ACHN (cell line): ENCODE data around the gene ITCH.
"Not testable (repeated sequence)": the region's sequence is repeated elsewhere in the genome, so short reads cannot be mapped to it uniquely, and the experiment has no call there.

Experiments used
- DNase-seq: peaks from one replicate; pipeline ENCODE4 v3.0.0-alpha.2; 2015
- in situ Hi-C: cut with HindIII; loops from 2 replicates; pipeline ENCODE4 v1.10.0; 2017; ENCODE audit warnings: low sequenced_read_pairs, low pct_ligation_motif_present, low pct_unique_long_range_greater_than_20kb

The ITCH gene

DNA sequence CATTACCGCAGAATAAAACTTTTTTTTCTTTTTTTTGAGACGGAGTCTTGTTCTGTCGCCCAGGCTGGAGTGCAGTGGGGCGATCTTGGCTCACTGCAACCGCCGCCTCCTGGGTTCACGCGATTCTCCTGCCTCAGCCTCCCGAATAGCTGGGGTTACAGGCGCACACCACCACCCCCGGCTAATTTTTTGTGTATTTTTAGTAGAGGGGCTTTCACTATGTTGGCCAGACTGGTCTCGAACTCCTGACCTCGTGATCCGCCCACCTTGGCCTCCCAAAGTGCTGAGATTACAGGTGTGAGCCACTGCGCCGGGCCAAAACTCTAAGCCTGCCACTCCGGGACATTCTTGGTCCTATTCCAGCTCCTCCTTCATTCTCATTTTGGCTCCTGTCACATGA lies 151.0 kb downstream of the ITCH start:
- DNase-seq, in situ Hi-C loops: not testable (repeated sequence)

DNA sequence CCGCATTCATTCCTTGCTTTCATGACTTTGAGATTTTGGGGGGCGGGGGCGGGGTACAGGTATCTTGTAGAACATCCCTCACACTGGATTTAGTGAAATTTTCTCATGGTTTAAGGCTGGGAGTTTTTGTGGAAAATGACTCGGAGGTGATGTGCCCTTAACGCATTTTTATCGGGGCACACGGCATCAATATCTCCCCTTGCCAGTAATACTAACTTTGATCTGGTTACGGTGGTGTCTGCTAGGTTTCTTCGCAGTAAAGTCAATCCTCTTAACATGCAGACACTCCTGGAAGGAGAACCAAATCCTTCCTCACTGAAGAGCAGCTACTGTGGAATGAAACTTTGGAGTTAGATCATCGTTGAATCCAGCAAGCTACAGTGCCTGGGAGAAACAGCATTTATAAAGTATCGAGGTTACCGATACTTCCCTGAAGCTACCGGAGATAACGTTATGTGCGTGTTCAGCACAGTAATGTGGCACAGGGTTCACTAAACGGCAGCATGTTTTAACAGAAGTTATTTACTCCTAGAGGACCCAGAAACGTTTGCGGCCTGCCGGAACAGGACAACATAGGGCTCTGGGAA lies 151.9 kb downstream of the ITCH start:
- in situ Hi-C loops: no loop called here
- no peak for DNase-seq

DNA sequence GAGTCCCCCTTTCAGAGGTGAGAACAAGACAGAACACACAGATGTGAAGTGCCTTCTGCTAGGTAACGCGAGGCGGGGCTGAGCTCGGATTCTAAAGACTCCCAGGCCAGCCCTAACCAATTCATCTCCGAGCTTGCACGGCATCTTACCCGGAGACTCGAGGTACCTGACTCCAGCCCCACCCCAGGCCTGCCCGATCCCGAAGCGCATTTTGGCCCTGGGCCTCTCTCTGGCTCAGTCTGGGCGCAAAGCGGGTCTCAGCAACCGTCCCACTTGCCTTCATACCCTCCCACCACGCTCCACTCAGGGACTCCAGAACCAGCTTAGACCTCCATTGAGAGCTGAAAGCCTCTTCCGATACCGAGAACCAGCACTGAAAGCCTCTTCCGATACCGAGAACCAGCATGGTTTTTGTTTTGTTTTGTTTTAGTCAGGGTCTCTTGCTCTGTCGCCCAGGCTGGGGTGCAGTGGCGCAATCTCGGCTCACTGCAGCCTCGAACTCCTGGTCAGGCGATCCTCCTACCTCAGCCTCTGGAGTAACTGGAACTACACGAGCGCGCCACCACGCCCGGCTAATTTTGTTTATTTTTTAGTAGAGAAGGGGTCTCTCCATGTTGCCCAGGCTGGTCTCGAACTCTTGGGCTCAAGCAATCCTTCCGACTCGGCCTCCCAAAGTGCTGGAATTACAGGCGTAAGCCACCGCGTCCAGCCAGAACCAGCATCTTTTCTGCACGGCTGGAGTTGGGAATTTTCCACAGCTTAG lies 152.6 kb downstream of the ITCH start:
- DNase-seq: peak; percentile 54
- in situ Hi-C loops: no loop called here

DNA sequence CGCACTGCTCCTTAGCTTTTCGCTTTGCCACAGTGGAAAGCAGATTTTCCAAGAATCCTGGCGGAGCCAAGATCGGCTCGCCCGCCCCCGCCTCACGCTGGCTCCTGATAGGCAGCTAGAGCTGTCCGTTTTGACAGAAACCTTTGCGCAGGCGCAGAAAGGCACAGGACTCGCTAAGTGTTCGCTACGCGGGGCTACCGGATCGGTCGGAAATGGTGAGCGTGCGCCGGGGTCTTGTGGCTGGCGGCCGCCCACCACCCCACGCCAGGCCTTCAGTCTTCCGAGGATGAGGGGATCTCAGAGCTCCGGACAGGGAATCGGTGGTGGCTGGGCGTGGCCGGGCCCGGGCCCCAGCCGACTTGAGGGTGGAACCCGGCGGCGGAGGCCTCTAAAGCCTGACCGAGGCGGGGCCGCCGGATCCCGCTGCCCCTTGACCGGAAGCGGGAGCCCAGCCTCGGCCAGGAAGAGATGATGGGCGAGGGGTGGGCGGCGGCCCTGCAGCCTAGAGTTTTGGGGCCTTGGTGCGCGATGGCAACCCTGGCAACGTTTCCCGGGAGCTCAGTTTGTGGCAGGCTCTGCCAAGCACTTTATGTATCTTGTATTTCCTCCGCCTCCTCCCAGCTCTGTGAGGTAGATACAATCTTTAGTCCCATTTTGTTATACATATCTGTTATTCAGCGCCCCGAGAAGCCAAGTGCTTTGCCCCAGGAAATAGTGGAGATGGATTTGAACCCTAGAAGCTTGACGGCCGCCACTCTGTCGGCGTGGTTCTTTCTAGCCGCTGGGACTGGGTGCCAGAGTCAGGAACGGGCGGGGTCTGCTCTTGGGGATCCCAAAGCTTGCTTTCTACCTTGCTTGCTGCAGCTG lies 153.4 kb downstream of the ITCH start, which contains the start of gene DYNLRB1:
TSS of gene DYNLRB1 (plus strand) at position 176 of the 867 bp plus-strand sequence. CDS start at position 213, 37 bp downstream.
- in situ Hi-C loops: no loop called here
- peak; percentile 96 for DNase-seq

DNA sequence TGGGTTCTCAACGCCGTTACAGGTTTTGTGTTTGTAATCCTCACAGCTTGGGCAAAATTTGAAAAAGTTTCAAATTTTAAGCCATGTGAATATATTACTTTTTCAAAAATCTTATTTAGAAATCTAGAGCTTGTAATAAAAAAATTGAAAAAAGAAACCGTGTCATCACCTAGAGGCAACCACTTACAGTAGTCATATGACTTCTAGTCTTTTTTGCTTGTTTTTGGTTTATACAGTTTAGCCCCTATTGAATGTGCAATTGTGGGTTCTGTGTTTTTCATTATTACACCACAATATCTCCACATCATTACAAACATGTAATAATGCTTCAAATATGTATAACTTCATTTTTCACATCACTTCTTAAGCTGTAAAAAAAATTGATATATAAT lies 154.0 kb downstream of the ITCH start:
- in situ Hi-C loops: no loop called here
- DNase-seq: no peak

DNA sequence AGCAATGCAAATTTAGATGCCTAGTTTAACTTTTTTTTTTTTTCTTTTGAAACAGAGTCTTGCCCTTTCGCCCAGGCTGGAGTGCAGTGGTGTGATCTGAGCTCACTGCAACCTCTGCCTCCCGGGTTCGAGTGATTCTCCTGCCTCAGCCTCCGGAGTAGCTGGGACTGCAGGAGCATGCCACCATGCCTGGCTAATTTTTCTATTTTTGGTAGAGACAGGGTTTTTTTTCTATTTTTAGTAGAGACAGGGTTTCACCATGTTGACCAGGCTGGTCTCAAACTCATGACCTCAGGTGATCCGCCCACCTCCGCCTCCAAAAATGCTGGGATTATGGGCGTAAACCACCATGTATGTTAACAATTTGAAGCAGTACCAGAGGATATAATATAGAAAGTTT lies 155.8 kb downstream of the ITCH start:
- DNase-seq, in situ Hi-C loops: not testable (repeated sequence)

DNA sequence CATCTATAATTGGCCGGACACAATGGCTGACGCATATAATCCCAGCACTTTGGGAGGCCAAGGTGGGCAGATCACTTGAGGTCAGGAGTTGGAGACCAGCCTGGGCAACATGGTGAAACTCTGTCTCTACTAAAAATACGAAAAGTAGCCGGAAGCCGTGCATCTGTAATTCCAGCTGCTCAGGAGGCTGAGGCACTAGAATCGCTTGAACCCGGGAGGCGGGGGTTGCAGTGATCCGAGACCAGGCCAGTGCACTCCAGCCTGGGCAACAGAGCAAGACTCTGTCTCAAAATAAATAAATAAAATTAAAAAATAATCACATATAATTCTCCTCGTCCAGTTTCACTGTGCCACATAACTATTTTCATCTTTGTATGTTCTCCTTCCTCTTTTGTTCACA lies 156.8 kb downstream of the ITCH start:
- in situ Hi-C loops, DNase-seq: not testable (repeated sequence)

DNA sequence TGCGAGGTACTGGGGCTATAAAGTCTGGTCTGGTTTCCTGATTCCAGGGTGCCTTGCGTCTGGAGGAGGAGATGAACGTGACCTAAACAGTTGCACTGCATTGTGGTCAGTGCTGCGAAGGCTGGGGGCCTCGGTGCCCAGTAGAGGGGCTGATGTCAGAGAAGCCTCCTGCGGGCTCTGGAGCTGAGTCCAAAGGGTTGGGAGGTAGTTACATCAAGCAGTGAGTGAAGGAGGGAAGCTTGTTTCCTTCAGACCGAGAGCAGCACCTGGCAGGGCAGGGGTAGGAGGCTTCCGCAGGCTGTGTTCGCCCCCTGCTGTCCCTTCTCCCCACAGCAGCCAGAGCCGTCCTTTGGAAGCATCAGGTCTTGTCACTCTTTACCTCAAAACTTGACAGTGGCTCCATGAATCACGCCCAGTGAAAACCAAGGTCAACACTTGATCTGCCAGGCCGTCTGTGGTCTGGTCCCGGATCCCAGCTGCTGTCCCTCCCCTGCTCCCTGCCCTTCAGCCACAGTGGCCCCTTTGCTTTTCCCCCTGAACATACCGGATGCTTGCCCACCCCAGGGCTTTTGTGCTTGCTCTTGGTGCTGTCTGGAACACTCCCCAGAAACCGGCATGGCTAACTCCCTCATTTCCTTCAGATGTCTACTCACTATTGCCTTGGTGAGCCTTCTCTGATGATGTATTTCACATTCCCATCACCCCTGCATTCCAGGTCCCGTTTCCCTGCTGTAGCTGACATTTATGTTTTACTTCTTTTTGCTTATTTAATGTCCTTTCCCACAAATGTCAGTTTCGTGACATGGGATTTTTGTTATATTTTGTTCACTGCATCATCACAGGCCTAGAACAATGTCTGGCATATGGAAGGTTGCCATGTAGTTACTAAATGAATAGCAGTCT lies 160.1 kb downstream of the ITCH start:
- peak; percentile 57 for DNase-seq
- in situ Hi-C loops: no loop called here

DNA sequence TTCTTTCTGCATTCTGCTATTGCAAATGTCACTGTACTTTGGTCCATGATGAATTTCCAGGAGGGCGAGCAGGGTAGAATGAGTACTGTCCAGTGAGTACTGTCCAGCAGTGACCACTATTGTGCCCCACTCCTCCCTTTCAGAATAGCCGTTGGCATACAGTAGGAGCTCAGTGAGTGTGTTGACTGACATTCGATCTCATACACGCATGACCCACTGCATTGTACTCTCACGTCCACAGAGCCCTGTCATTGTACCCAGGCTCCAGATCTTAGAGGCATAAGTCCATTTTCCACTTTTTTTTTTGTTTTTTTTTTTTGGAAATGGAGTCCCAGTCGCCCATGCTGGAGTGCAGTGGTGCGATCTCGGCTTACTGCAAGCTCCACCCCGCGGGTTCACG lies 161.4 kb downstream of the ITCH start:
- no peak for DNase-seq
- in situ Hi-C loops: no loop called here

DNA sequence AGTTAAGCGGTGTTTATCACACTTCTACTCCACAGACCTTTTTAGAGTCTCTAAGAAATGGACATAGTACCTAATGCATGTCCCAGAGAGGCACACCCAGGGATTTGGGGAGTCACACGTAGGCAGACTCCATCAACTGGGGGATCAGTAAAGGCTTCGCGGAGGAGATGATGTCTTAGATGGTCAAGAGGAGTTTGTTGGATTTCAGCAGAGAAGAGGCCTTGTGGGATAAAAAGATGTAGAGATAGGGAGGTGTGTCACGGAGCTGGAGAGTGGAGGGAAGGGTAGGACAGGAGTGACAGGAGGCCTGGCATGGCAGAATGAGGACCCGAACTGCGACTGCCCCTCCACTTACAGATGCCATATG lies 162.3 kb downstream of the ITCH start:
- in situ Hi-C loops: no loop called here

DNA sequence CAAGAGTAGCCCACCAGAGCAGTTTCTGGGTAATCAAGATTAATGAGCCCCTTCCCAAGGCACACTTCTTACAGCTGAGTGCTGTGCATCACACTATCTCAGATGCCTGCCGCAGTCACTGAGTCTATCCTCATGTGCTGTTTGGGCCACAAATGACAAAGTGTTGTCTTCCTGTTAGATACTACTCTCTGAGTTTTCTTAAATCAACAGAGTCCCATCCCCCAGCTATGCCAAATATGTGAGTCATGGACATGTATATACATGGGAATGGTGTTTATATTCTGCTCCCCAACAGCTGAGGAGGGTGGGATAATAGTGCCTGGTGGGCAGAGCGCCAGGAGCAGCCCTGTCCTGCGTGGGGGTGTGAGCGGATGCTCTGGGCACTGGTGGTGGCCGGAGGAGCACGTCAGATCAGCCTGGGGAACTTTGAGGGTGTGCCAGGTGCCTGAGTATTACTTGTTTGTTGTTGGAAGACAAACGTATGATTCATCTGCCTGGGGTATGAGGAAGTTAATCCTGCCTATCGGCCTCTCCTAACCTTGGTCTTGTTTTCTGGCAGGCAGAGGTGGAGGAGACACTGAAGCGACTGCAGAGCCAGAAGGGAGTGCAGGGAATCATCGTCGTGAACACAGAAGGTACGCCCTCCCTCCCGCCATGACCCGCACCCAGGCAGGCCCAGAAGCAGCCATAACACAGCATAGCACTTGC lies 162.8 kb downstream of the ITCH start:
- DNase-seq: peak; percentile 93
- in situ Hi-C loops: no loop called here

More for the DNA sequence above, 162.3 kb downstream of the ITCH start:
- DNase-seq: no peak

DNA sequence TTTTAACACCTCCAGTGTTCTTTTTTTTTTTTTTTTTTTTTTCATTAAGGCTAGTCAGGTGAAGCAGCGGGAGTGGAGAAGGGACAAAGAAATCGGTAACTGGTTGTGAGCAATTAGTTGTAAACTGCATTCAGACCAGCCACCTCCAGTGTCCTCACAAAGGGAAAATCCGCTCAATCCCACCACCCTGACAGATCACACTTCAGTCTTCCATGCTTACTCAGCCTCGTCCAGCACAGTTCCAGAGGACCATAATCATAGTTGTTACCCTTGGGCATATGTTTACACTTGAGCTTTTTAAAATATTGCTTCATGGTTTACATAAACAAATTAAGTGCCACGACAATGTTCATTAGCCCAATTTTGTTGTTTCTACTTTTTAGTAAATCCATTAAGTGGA lies 163.4 kb downstream of the ITCH start:
- in situ Hi-C loops: no loop called here

DNA sequence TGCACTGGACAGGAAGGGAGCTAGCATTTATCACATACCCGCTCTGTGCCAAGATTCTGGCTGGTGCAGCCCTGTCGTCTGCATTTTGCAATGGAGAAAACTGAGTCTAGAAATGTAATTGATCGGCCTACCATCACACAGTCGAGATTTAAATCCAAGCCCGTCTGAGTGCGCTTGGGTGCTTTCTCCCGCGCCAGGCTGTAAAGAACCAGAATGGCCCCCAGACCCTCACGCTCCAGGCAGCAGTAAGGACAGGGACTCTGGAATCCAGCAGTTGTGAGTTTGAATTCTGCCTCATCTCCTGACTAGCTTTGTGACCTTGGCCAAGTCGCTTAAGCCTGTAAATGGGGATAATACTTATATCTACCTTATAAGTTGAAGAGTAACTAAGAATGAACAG lies 163.9 kb downstream of the ITCH start:
- DNase-seq: no peak
- in situ Hi-C loops: no loop called here

More for the DNA sequence above, 163.4 kb downstream of the ITCH start:
- no peak for DNase-seq

DNA sequence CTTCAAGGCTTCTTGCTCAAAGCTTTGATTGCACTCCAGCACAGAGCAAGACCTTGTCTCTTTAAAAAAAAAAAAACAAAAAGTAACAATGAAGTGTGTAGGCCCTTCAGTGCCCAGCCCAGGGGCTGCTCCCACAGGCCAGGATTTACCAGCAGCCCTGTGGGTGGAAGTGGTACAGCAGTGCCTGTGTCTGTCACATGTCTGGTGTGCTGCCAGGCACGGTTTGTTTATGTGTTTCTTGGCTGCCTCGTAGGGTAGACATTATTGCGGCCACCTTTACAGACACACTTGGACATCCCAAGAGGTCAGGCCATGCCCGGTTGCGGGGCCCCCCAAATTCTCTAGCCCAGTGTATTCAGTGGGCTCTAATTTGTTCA lies 165.8 kb downstream of the ITCH start:
- in situ Hi-C loops: no loop called here
- DNase-seq: no peak

DNA sequence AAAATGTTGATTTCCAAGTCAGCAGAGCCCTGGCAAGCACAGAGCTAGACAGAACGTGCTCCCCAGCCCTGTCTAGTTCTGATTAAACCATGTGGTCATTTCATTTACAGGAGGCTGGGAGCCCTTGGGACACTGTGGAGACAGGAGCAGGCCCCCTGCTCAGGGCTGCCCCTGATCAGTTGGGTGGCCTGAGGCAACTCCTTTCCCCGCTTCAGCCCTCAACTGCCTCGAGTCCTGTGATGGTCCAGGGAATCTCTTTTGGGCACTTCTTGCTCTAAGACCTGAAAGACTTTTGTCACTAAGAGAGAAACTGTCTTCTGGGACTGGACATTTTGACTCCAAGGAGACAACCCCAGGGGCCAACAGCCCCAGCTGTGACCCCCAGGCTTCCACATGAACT lies 166.7 kb downstream of the ITCH start:
- in situ Hi-C loops: no loop called here
- DNase-seq: no peak

DNA sequence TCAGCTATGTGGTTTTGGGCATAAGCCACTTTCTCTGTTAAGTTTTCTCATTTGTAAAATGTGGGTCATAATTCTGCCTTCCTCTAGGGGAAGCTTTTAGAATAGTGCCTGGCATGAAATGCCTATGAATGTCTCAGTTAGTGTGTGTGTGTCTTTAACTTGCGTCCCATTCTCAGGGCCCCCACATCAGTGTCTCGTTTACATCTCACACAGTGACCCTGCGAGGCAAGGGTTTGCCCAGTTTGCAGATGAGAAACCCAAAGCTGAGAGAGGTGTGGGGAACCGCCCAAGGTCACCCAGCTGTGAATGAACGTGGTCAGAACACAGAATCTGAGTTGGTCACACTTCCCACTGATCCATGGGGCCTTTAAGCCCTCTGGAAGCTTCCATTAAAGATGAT lies 167.3 kb downstream of the ITCH start:
- in situ Hi-C loops: no loop called here

DNA sequence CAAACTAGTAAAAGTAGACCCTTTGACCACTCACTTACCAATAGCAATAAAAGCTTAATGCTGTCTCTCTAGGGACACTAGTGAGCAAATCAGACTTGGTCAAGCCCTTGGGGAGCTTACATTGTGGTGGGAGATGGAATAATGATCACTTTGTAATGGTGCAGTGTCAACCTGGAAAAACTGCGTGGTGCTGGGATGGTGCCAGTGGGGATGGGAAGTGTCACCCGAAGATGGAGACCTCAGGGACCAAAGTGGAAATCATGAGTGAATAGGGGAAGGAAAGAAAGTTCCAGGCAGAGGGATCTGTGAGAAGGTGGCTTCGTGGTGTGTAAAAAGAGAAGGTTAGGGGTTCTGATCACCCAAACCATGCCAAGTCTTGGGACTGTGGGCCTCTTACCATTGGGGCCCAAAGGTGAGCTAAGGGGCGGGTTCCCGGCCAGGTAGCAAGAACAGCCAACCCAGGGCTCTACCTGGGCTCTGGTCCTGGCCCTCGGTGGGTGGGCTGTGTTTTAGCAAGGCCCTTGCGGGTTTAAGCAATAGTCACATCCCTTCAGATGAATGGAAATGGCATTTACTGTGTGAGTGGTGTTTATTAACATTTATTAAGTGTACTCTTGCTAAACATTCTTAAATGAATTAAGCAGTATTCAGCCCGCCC lies 168.7 kb downstream of the ITCH start:
- DNase-seq: no peak
- in situ Hi-C loops: no loop called here

More for the DNA sequence above, 167.3 kb downstream of the ITCH start:
- no peak for DNase-seq
